Measurements from ENCODE around the gene GABBR2. TPM values are rescaled to one million over a fixed set of nuclear protein-coding genes. Genes with fewer than 3 reads are reported as not detected.

The GABBR2 gene
- total RNA-seq, 1 donor = 0.27 TPM

GRCh38 chr9:98368366-98369065, 340.2 kb downstream of the GABBR2 start:
- DNase-seq (ENCODE audit: low read depth) = peak; percentile 78

GRCh38 chr9:98367923-98368322, 340.8 kb downstream of the GABBR2 start:
- DNase-seq (ENCODE audit: low read depth) = no peak
- TF ChIP-seq CTCF (IDR thresholded peaks at IDR 0.05; ENCODE audit: insufficient read depth, low read length) = no peak
- H3K4me3 ChIP-seq (ENCODE audit: low read depth, low read length) = no peak overlapping the region

More at GRCh38 chr9:98368366-98369065, 340.2 kb downstream of the GABBR2 start:
- TF ChIP-seq CTCF (IDR thresholded peaks at IDR 0.05; ENCODE audit: insufficient read depth, low read length) = no peak
- no peak overlapping the region for H3K4me3 ChIP-seq (ENCODE audit: low read depth, low read length)

- DNase-seq (ENCODE audit: low read depth) = no peak
- TF ChIP-seq CTCF (IDR thresholded peaks at IDR 0.05; ENCODE audit: insufficient read depth, low read length) = no peak
Observed at GRCh38 chr9:98367371-98367900, 341.3 kb downstream of the GABBR2 start.

GRCh38 chr9:98365781-98366180, 343.0 kb downstream of the GABBR2 start:
- no peak overlapping the region for H3K4me3 ChIP-seq (ENCODE audit: low read depth, low read length)
- no peak for TF ChIP-seq CTCF (IDR thresholded peaks at IDR 0.05; ENCODE audit: insufficient read depth, low read length)
- no peak for DNase-seq (ENCODE audit: low read depth)

More at GRCh38 chr9:98367371-98367900, 341.3 kb downstream of the GABBR2 start:
- H3K4me3 ChIP-seq (ENCODE audit: low read depth, low read length) = no peak overlapping the region

GRCh38 chr9:98365227-98365669, 343.5 kb downstream of the GABBR2 start:
- TF ChIP-seq CTCF (IDR thresholded peaks at IDR 0.05; ENCODE audit: insufficient read depth, low read length) = peak; percentile 64
- no peak overlapping the region for H3K4me3 ChIP-seq (ENCODE audit: low read depth, low read length)
- DNase-seq (ENCODE audit: low read depth) = peak; percentile 40

- no peak overlapping the region for H3K4me3 ChIP-seq (ENCODE audit: low read depth, low read length)
- no peak for DNase-seq (ENCODE audit: low read depth)
- TF ChIP-seq CTCF (IDR thresholded peaks at IDR 0.05; ENCODE audit: insufficient read depth, low read length) = no peak
Observed at GRCh38 chr9:98364086-98364485, 344.6 kb downstream of the GABBR2 start.
